ENCODE data around the gene NAA38.

The NAA38 gene

GRCh38 chr17:7843536-7844291 lies 13.6 kb downstream of the NAA38 start:
- in situ Hi-C loops (cut with HindIII; ENCODE audit: low sequenced_read_pairs) = no loop called here
- peak; percentile 90 for DNase-seq (ENCODE audit: low read depth, low spot score)
- peak overlapping the region; percentile 59 for H3K4me3 ChIP-seq (ENCODE audit: low read depth, low read length)
- TF ChIP-seq CTCF (IDR thresholded peaks at IDR 0.05; ENCODE audit: low read depth, low read length) = no peak

- in situ Hi-C loops (cut with HindIII; ENCODE audit: low sequenced_read_pairs) = no loop called here
- DNase-seq (ENCODE audit: low read depth, low spot score) = no peak
- no peak for TF ChIP-seq CTCF (IDR thresholded peaks at IDR 0.05; ENCODE audit: low read depth, low read length)
- H3K4me3 ChIP-seq (ENCODE audit: low read depth, low read length) = peak overlapping the region; percentile 59
These were observed 14.2 kb downstream of the NAA38 start for GRCh38 chr17:7843257-7843535.

GRCh38 chr17:7842380-7843256 lies 14.7 kb downstream of the NAA38 start:
- DNase-seq (ENCODE audit: low read depth, low spot score) = peak; percentile 95
- in situ Hi-C loops (cut with HindIII; ENCODE audit: low sequenced_read_pairs) = no loop called here
- TF ChIP-seq CTCF (IDR thresholded peaks at IDR 0.05; ENCODE audit: low read depth, low read length) = no peak
- peak overlapping the region; percentile 59 for H3K4me3 ChIP-seq (ENCODE audit: low read depth, low read length)

- H3K4me3 ChIP-seq (ENCODE audit: low read depth, low read length) = peak overlapping the region; percentile 59
- in situ Hi-C loops (cut with HindIII; ENCODE audit: low sequenced_read_pairs) = no loop called here
- no peak for TF ChIP-seq CTCF (IDR thresholded peaks at IDR 0.05; ENCODE audit: low read depth, low read length)
- peak; percentile 90 for DNase-seq (ENCODE audit: low read depth, low spot score)
These were observed 15.4 kb downstream of the NAA38 start for GRCh38 chr17:7841915-7842379.

- DNase-seq (ENCODE audit: low read depth, low spot score) = peak; percentile 95
- peak overlapping the region; percentile 59 for H3K4me3 ChIP-seq (ENCODE audit: low read depth, low read length)
- peak; percentile 9 for TF ChIP-seq CTCF (IDR thresholded peaks at IDR 0.05; ENCODE audit: low read depth, low read length)
- in situ Hi-C loops (cut with HindIII; ENCODE audit: low sequenced_read_pairs) = no loop called here
These were observed 15.9 kb downstream of the NAA38 start for GRCh38 chr17:7841396-7841914.

- in situ Hi-C loops (cut with HindIII; ENCODE audit: low sequenced_read_pairs) = no loop called here
- no peak overlapping the region for H3K4me3 ChIP-seq (ENCODE audit: low read depth, low read length)
- no peak for TF ChIP-seq CTCF (IDR thresholded peaks at IDR 0.05; ENCODE audit: low read depth, low read length)
- no peak for DNase-seq (ENCODE audit: low read depth, low spot score)
These were observed 16.5 kb downstream of the NAA38 start for GRCh38 chr17:7840875-7841274.
